Activated CD8-positive, alpha-beta memory T cell treated with anti-CD3 and anti-CD28 coated beads, Interleukin-2, amount 50 U/mL, for 24 hours (primary cell): Measurements from ENCODE around the gene KIF25.

Experiments used
- DNase-seq: peaks from one replicate; pipeline ENCODE4 v3.0.0-alpha.2; 2020; ENCODE audit errors: extremely low read depth

The KIF25 gene

DNA sequence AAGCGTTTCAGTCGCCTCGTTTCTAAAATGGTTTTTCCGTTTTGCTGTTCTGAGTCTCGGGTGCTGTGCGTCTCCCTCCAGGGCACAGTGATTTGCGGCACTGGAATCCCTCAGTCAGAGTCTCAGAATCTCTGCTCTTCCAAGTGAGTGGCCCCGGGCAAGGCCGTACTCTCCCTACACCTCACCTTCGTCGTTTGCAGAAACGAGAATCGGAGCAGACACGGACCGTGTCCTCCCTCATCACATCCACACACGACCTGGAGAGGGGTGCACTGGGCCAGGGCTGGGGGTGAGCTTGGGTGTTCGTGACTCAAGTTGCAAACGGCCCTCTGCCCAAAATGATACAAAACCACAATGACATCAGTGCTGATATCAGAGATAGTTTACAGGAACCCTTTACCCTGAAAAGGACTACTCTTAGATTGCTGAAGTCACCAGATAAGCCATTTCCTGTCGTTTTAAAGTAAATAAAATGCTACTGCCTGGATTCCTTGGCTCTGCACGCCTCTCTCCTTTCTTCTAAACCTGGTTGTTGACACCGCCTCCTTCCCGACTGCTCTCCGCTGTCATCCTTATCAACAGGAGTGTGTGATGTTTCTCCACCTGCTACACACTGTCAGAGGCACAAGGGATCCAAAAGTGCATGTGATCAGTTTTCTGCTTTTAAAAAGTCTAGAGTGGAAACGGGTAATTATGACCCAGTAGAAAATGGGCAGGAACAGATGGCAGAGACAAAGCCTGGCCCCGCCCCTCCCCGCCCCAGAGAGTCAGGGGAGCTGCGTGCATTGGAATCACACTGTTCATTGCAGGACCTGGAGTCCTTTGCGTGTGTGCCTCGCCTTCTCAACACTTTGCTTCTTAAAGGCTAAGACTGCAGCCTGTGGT lies 38.4 kb downstream of the KIF25 start:
- DNase-seq = no peak

DNA sequence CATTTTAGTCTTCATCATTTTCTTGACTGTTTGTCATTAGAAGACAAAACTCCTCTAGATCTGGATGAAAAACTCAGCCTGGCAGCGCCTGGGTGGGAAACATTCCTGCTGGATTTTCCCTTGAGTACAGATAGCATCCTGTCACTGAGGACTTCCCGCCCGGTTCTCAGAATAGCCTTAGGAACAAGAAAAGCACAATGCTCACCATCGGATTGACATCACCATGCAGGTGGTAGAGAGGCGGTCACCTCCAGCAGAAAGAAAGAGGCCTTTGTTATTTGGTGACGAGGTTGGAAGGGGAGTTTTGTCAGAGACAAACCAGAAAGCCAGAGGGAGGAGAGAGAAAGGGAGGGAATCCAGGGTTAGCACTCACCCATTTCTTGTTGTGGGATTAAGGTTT lies 39.8 kb downstream of the KIF25 start:
- no peak for DNase-seq

DNA sequence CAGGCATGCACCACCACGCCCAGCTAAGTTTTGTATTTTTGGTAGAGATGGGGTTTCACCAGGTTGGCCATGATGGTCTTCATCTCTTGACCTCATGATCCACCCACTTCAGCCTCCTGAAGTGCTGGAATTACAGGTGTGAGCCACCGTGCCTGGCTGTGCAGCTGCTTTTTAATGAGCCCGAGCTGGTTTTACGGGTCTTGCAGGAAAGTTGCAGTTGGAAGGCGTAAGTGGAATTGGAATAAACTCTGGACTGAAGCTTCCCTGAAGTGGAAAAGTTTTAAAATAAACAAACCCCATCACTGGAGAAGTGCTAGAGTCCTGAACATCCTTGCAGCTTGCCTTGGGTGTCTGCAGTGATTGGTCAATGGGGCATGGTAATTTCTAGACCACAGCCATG lies 40.4 kb downstream of the KIF25 start:
- no peak for DNase-seq

DNA sequence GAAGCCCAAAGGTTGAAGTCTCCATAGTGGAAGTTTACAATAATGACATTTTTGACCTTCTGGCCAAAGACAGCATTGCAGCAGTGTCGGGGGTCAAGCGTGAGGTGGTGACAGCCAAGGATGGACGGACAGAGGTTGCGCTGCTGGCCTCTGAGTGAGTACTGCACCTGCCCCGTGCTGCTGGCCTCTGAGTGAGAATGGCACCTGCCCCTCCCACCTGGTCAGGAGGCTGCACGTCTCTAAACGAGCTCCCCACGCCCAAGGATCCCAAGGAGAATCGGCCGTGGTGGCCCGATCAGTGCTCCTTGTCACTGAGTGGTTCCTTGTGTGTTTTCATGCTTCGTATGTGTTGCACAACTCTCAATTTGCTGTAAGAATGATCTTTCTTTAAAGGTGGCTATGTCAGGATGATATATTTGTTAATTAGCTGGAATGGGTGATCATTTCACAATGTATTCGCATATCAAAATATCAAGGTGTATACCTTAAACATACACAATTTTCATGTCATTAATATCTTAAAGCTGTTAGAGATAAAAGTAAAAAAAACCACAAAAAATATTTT lies 41.2 kb downstream of the KIF25 start:
- no peak for DNase-seq

DNA sequence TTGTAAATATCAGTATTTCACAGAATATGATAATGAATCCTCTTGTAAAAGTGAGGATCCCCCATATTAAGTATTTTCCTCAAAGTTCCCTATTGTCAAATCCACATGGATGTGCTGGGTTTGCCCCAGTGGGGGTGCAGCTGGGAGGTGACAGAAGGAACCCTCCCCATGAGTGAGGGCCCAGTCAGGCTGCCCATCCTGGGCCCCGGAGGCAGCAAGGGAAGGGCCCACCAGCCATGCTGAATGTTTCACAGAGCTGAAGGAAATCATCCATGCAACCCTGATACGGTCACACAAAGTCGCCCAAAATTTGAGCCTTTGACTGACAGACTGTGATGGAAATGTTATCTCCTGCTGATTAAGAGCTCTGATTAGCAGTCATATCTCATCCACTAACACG lies 41.8 kb downstream of the KIF25 start:
- no peak for DNase-seq

DNA sequence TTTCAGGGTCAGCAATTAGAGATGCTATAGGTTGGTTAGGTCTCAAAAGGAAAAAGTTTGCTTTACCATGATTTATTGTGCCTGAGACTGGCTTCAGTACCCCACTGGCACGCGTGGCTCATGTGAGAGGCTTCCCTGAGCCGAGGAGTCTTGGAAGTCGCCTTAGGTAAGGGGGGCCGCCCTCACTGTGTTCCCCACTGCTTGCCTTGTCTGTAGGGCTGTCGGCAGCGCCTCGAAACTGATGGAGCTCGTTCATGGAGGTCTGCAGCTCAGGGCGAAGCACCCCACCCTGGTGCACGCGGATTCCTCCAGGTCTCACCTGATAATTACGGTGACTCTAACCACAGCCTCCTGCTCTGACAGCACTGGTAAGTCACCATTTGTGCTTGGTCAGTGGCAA lies 42.4 kb downstream of the KIF25 start:
- no peak for DNase-seq

DNA sequence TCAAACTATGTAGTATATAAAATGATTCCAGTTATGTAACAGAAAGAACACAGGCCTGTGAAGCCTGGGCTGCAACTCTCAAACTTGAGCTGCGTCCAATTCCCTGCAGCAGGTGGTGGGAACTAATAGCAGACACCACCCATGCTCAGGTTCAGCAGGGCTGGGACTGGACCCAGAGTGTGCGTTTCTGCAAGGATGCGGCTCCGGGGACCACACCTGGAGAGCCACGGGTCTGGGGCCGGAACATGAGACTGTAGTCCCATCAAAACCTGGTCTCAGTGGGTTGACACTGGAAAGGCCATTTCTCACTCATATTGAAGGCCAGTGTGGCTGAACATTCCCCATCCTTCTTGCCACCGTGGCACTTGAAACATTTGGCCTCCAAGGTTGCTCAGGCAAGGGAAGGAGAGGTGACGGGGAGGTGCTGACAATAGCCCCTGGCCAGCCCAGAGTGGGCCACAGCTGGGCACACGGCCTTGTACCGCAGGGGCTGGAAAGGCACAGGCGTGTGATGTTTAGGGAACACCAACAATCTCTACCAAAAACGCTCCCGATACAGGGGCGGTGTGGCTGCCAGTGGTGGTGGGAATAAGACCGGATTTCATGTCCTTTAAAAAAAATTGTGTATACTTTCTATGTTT lies 43.5 kb downstream of the KIF25 start:
- no peak for DNase-seq

DNA sequence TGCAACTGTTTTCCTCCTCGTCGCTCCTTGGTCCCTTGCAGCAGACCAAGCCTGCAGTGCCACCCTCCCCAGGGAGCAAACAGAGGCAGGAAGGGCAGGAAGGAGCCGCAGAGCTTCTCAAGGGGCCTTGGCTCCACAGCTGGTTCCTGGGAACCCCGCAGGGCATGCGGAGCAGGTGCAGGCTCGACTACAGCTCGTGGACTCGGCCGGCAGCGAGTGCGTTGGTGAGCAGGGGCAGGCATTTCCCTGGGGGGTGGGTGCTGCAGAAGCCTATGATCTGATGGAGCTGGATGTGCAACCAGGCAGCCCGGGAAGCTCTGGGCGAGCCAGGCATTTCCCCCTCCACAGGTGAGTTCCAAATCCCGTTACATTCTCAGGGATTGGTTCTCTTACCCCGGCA lies 44.5 kb downstream of the KIF25 start:
- DNase-seq = no peak

DNA sequence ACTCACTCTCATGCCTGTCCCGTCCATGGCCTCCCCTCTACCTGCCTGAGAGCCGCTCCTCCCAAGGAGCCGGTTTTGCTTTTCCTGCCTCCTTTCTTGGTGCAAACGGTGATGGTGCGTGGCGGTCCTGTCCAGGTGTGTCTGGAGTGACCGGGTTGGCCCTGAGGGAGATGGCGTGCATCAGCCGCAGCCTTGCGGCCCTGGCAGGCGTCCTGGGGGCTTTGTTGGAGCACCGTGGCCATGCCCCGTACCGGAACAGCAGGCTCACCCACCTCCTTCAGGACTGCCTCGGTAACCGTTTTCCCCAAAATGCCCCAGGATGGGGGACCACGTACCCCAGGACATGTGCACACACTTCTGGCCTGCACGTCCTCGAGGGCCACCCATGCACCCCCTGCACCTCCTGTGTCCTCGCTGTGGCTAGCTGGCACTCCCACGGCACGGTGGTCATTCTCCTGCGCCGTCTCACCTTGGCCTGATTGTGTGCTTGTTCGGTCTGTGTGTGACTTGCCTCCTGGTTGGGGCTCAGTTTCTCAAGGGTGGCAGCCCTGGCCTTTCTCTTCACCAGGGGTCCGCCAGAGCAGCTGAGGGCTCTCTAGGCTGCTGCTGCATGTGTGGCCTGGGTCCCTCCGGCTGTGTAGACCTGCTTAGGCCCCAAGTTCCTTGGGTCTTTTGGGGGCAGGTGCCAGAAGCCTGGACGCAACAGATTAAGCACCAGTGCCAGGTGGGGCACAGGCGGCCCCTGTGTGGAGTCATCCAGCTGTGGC lies 45.1 kb downstream of the KIF25 start:
- no peak for DNase-seq

DNA sequence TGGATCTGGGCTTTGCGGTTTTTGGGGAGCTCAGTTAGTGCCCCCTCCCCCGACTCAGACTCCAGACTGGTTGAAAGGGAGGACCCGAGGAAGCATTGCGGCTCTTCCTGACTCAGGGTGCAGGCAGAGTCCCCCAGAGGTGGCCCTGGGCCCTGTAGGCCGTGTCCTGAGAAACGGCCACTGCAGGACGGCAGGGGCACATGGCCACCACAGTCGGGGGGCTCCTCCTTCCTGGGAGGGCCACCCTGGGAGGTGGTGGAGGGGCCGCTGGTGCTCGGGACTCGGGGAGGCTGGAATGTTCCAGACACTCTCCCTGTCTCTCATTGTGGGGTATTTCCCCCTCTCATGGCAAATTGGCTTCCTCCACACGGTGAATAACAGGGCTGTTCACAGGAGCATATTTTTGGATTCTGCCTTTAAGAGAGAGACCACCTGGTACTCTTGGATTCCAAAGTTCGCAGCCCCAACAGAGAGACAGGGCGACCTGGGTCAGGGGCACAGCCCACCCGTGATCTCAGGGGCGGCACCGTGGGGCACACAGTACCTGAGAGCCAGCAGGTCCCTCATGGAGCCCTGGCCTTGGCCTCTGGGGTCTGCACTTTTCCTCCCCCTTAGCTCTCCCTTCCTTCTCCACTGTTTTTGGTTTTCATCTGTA lies 45.8 kb downstream of the KIF25 start:
- no peak for DNase-seq

DNA sequence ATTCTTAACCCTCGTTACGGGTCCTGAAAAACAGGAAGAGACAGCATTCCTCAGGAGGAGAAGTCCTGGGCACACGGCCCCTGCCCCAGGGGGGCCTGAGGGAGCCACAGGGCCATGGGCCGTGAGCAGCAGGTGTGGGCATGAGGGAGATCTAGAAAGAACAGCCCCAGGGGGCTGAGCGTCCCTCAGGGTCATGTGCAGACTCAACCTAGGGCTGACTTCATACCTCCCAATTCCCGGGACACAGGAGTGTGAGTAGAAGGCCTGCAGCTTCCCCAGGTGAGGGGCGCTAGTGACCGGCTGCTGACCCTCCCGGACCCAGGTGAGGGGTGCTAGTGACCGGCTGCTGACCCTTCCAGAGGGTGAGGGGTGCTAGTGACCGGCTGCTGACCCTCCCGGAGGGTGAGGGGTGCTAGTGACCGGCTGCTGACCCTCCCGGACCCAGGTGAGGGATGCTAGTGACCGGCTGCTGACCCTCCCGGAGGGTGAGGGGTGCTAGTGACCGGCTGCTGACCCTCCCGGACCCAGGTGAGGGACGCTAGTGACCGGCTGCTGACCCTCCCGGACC lies 46.5 kb downstream of the KIF25 start:
- no peak for DNase-seq

DNA sequence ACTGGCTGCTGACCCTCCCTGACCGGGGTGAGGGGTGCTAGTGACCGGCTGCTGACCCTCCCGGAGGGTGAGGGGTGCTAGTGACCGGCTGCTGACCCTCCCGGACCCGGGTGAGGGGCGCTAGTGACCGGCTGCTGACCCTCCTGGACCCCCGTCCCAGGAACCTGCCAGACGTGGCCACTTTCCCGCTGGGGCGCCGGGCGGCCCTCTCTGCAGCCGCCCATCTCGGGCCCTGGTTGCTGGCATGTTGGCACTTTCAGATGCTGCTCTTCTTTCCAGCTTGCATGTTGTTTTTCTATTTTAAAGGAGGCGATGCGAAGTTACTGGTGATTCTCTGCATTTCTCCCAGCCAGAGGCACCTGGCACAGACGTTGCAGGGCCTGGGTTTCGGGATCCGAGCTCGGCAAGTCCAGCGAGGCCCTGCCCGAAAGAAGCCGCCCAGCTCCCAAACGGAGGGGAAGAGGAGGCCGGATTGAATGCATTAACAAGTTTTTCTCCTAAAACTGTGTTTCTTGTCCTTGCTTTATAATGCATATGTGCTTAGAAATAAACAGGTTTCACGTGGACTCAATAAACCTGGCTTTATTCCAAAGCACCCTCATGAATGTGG lies 47.2 kb downstream of the KIF25 start:
- no peak for DNase-seq

DNA sequence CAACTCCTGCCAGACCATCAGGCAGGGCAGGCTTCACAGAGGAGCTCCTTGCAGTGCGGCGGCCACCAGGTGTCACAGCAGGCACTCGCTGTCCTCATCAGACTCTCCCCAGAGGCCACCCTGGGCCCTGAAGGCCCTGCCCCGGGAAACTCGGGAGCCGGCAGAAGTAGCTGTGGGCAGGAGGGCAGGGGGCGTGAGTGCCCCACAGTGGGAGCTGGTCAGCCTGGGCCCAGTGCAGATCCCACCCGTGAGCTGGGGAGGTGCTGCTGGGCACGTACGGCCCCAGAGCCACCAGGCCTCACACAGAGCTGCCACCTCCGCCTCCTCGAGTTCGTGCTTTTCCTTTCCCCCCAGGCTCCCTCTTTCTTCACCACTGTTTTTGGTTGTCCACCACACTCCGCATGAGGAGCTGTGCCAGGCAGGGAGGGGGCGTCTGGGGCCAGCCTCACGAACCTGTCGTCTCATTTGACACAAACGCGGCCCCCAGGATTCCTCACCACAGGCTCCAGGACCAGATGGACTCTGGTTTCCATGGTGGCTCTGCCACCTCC lies 47.7 kb downstream of the KIF25 start:
- no peak for DNase-seq

DNA sequence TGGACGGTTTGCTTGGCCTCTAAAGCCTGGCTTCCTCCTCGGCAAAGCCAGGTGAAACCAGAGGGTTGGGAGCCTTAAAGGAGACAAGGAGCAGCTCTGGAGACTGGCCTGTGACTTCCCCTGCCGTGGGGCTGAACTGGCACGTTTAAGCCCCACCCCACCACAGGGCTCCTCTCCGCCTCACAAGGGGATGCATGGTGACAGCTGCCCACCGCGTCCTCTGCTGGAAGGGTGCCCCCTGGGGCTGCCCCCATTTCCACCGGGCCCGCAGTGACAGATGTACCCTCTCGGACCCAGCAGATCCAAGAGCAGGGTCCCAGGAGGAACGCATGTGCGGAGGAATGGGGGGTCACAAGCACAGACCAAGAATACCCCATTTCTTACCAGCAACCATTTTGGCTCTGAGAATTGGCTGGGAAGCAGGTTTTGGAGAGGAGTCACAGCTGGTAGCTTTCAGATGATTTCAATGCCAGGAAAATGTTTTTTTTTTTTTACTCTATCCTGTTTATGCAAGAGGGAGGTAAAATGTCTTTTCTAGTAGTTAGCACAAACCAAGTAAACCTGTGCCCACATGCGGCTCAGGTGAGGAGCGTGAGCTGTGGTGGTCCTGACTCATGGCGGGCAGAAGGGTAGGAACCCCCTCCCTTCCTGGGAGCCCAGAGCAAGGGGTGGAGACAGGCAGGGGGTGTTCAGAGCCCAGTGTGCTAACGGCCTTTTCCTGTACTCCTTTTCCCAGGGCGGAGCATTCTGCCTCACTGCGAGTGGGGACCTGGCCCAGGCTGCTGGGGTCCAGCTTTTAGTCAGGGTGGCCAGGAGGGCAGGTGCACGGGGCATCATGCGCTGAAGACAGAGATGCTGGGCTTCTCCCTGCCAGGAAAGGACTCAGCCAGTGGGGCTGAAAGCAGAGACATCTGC lies 48.5 kb downstream of the KIF25 start:
- DNase-seq = no peak

DNA sequence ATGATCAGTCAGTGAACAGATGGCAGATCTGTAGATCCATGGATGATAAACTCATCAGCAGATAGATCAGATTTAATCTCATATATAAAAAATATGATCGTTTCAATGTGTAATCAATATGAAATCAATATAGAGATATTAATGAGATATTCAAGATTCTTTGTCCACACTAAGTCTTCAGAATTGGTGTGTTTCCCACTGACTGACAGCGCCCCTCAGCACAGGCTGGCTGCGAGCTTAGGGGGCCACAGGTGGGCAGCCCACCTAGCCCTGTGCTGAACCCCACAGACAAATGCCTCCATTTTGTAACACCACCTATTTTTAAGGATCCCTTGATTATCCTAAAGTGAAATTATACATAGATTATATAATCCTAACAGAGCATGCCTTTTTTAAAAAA lies 49.2 kb downstream of the KIF25 start:
- no peak for DNase-seq

DNA sequence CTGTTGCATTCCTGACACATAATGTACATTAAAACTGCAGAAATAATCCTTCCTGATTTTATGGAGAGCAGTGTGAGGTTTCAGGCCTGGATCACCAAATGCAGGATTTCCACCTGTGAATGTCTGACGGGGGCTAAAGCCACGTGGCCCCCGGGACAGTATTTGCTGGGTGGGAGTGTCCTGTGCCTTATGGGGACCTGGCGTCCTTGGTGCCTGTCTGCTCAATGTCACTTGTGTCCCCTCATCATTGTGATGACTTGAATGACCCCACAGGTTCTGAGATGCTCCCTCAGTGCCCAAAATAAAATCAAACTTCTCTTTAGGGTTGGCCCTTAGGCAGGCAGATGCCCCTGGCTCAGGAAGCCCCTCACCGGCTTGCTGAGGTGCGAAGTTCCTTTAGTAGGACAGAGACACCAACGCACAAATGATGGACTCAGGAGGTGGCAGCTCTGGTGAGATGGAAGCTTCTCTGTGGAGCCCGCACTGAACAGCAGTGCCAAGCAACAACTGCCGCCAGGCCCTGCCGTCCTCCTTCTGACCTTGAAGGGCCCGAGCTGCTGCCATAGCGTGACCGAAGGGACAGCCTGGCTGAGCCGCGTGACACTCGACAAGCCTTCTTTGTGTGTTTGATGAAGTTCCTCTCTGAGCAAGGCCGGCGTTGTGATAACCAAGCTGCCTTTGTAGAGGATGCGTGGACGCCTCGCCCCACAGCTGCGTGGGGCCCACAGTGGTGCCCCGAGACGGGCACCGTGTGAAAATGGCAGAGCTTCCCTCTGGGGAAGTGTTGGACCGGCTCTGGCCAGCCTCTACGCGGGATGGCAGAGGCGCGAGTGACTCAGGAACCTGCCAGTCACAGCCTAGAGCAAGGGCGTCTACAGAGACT lies 50.6 kb downstream of the KIF25 start:
- DNase-seq = no peak

DNA sequence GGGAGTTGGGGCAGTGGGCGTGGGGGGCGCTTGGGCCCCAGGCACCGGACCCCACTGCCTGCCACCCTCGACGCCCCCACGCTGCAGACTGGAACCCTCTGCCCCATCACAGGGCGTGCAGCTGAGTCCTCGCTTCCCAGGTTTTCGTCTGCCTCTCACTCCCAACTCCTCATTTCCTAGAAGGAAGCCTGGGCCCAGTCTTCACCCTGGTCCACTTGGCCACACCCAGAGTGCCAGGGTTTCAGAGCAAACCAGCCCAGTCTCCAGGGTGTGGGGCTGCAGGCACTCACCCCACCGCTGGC lies 51.2 kb downstream of the KIF25 start:
- no peak for DNase-seq

DNA sequence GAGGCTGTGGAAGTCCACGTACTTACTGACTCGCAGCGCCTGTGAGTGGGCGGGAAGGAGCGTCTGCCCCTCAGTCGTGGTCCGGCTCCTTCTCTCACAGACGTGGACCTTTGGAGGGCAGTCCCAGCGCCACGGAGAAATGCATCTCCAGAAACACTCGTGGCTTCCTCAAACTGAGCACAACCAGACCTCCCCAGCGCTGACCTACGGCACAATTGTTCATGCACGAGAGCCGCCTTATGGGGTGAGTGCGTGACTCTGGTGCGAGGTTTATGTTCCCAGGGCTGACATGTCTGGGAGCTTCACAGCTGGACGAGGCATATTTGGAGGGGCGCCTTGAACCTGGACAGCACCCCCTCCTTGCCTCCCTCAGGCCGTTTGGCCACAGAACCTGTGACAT lies 51.8 kb downstream of the KIF25 start:
- no peak for DNase-seq

DNA sequence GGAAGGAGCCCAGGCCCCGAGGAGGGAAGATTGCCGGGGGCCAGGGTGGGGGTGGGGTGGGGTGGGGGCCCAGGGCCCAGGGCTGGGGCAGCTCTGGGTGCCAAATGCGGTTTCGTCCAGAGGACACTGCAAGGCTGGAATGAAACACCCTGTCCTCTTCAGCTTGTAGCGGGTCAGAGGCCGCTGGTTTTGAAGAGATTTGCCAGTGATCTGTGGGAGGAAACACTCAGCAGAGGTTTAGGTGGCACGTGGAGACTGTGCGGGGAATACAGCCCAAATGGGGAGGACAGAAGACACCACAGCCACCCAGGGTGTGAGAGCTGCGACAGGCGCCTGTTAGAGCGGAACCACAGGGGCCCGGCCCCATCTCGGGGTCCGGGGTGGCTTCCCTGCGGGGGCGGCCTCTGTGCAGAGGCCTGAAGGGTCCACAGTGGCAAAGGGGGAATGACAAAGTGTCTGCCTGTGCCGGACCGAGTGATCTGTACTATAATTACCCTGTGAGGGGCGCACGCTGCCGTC lies 52.3 kb downstream of the KIF25 start:
- no peak for DNase-seq
